22Rv1 (cell line): ENCODE results near the gene RGS6.

Experiments
- H3K27ac ChIP-seq: fragments of 450-650 bp; 2 replicates; pipeline ENCODE4 v1.5.1; 2017
- ZFX ChIP-seq: fragments of 450-650 bp; IDR thresholded peaks from 2 replicates; pipeline ENCODE4 v1.6.1; 2017; ENCODE audit warnings: antibody characterized with exemption, borderline replicate concordance
- TF ChIP-seq, protein P1 (sequence below): fragments of 450-650 bp; IDR thresholded peaks from 2 replicates; pipeline ENCODE4 v1.5.1; 2017; ENCODE audit warnings: mild to moderate bottlenecking

The RGS6 gene

DNA sequence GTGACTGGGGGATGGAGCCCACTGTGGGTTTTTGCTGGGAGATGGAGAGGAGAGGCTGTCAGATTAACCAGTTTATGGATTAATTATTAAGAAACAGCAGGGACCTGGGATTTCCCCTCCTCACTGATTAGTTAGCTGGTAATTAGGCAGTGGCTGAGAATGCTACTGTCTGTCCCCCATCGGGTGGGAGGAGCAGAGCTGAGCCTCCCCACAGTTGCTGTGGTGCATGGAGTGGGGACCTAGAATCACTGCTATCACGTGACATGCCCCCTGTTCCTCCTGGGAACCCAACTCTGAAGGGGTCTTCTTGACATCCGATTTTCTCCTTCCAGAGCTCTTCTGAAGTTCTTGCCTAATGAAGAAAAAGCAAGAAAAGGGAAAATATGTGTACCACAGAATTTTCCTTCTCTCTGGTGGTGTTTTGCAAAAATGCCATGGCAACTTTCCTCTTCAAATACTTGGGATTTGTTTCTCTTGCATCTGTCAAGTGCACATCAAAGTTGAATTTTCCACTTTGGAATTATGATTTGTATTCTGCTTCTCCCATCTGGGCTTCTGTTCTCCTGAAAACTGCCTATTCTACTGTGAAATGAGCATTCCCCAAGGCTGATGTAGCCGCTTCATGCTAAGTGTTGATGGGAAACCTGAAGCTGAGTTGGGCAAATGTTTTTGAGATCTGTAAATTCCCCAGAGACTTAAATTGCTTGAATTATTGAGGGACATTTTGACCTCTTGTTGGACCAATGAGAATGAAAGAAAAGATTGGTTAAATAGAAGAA is 264.2 kb downstream of the RGS6 start:
- TF ChIP-seq, protein P1, sequence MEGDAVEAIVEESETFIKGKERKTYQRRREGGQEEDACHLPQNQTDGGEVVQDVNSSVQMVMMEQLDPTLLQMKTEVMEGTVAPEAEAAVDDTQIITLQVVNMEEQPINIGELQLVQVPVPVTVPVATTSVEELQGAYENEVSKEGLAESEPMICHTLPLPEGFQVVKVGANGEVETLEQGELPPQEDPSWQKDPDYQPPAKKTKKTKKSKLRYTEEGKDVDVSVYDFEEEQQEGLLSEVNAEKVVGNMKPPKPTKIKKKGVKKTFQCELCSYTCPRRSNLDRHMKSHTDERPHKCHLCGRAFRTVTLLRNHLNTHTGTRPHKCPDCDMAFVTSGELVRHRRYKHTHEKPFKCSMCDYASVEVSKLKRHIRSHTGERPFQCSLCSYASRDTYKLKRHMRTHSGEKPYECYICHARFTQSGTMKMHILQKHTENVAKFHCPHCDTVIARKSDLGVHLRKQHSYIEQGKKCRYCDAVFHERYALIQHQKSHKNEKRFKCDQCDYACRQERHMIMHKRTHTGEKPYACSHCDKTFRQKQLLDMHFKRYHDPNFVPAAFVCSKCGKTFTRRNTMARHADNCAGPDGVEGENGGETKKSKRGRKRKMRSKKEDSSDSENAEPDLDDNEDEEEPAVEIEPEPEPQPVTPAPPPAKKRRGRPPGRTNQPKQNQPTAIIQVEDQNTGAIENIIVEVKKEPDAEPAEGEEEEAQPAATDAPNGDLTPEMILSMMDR, result no peak
- TF ChIP-seq ZFX, result no peak
- H3K27ac ChIP-seq, result no peak overlapping the region

DNA sequence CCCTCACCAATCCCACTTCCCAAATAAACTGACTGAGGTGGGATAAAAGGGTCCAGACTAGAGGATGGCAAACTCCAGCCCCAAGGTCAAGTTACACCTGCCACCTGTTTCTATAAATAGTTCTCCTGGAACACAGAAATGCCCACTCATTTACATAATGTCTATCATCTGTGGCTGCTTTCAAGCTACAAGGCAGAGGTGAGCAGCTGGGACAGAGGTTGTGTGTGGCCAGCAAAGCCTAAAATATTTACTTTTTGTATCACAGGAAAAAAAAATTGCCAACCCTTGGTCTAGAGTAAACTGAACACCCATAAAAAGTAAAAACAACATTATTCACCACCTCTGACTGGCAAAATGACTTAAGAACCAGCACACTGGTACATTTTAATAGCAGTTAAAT is 269.4 kb downstream of the RGS6 start:
- no peak overlapping the region for H3K27ac ChIP-seq
- TF ChIP-seq, protein P1, result no peak
- TF ChIP-seq ZFX, result no peak

DNA sequence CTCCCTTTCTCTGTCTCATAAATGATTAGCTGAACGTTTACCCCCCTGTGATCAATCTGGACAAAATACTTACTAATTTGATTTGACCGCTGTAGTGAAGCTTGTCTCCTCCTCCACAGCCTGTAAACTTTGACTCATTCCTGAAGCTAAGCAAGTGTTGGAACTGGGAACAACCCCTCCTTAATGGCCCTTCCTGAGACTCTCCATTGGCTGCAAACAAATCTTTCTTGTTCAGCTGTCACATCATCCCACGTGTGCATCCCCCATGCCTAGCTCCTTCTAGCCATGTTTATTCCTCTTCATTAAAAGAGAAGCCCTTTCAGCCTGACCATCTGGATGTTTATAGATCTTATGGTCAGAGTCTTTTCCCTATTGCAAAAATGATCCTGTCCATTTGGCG is 281.2 kb downstream of the RGS6 start:
- TF ChIP-seq ZFX, result no peak
- TF ChIP-seq, protein P1, result no peak
- no peak overlapping the region for H3K27ac ChIP-seq

DNA sequence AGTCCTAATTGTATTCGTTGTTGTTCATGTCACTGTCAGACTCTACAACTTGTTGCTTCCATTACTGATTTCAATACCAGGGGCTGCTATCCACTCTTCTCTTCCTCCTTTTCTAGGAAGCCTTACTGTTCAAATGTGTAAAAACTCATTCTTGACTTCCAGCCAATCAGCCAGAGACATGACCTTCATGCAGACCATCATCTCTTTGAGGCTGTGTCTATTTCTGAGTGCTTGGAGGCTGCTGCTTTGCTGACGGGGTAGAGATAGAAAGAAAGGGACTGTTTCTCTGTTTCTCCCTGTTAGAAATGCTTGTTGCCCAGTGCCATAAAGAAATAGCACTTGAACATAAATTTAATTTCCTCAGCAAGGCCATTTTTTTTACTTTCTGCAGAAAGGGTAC is 282.9 kb downstream of the RGS6 start:
- no peak overlapping the region for H3K27ac ChIP-seq
- TF ChIP-seq, protein P1, result no peak
- no peak for TF ChIP-seq ZFX

DNA sequence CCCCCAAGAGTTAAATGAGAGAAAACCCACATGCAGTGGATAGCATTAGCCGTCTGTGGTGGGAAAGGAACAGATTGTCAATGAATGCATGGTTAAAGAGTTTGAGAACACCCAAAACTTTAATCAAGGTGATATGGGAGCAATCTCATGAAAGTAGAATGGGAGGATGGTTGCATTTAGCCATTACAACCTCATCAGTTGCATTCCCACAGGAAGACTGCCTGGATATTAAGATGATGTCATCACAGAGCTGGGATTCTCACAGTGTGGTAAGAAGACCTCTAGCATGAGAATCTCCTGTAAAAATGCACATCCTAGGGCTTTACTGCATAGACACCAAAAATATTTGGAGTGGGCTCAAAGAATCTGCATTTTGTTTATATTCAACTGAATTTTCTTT is 284.9 kb downstream of the RGS6 start:
- no peak overlapping the region for H3K27ac ChIP-seq
- TF ChIP-seq, protein P1, result no peak
- no peak for TF ChIP-seq ZFX

DNA sequence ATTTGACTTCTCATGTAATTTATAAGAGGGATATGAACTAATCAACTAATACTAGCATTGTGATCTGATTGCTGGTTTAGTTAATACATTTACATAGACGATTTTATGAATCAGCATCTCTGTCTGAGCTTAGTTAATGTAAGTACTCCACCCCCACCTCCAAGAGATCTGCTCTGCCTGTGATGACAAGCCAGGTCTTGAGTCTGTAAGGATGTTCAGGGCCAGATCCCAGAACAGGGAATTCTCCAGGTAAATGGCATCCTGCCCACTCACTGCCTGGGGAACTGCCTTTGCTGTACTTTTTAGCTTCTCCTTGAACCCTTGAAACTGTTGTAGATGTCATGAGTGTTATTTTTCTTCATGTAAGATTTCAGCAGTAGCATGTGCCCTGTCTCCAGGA is 289.8 kb downstream of the RGS6 start:
- H3K27ac ChIP-seq, result no peak overlapping the region
- TF ChIP-seq ZFX, result no peak
- TF ChIP-seq, protein P1, result no peak

DNA sequence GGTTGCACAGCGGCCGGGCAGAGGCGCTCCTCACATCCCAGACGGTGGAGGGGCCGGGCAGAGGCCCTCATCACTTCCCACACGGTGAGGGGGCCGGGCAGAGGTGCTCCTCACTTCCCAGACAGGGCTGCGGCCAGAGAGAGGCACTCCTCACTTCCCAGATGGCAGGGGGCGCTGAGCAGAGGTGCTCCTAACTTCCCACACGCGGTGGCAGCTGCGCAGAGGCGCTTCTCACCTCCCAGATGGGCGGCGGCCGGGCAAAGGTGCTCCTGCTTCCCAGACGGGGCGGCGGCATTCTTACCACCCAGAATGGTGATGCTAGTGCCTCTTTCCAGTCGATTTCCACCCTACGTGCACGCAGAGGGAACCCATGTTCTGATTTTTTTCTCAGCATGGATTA is 304.4 kb downstream of the RGS6 start:
- TF ChIP-seq ZFX, result no peak
- TF ChIP-seq, protein P1, result no peak
- H3K27ac ChIP-seq, result no peak overlapping the region
